ENCODE measurements around the gene SFTPD. TPM values are rescaled to one million over a fixed set of nuclear protein-coding genes. Genes with fewer than 3 reads are reported as not detected.
A peak's percentile ranks its signal among the peaks of the same experiment; 100 is the strongest.

The SFTPD gene
- total and polyA plus RNA-seq, 3 donors from 2014 or later: 0.92 to 1.5 (median 0.94) TPM

- TF ChIP-seq CTCF (IDR thresholded peaks at IDR 0.05) (no peak), POLR2A (IDR thresholded peaks at IDR 0.05) (no peak)
- H3K36me3 ChIP-seq (ENCODE audit: low read depth, missing control alignments): no peaks in the 10 kb centered on the region
- DNase-seq: no peak
- H3K27me3 ChIP-seq: no peaks in the 10 kb centered on the region
- H3K4me1 ChIP-seq: no peaks in the 10 kb centered on the region
- intact Hi-C loops (cut with DNase I; ENCODE audit: low total_unique reads): no loop called here
- WGBS, 2 donors: 81 to 86% methylated on average over 2 of the region's 2 CpGs
- H3K9me3 ChIP-seq: no peaks in the 10 kb centered on the region
- H3K27ac ChIP-seq: no peak overlapping the region
- no peak overlapping the region for H3K4me3 ChIP-seq
Observed at GRCh38 chr10:79976999-79977398, 28.1 kb upstream of the SFTPD start.

- no peaks in the 10 kb centered on the region for H3K4me1 ChIP-seq
- H3K9me3 ChIP-seq: no peaks in the 10 kb centered on the region
- intact Hi-C loops (cut with DNase I; ENCODE audit: low total_unique reads): no loop called here
- TF ChIP-seq POLR2A (IDR thresholded peaks at IDR 0.05) (no peak), CTCF (IDR thresholded peaks at IDR 0.05) (no peak)
- DNase-seq: no peak
- H3K27me3 ChIP-seq: no peaks in the 10 kb centered on the region
- H3K36me3 ChIP-seq (ENCODE audit: low read depth, missing control alignments): no peaks in the 10 kb centered on the region
- H3K4me3 ChIP-seq: no peak overlapping the region
- H3K27ac ChIP-seq: no peak overlapping the region
Observed at GRCh38 chr10:79970062-79970461, 21.2 kb upstream of the SFTPD start.

GRCh38 chr10:79947787-79948424, 999 bp downstream of the SFTPD start:
- H3K27me3 ChIP-seq: no peaks in the 10 kb centered on the region
- intact Hi-C loops (cut with DNase I; ENCODE audit: low total_unique reads): no loop called here
- H3K27ac ChIP-seq: no peak overlapping the region
- no peaks in the 10 kb centered on the region for H3K4me1 ChIP-seq
- H3K36me3 ChIP-seq (ENCODE audit: low read depth, missing control alignments): no peaks in the 10 kb centered on the region
- H3K4me3 ChIP-seq: no peak overlapping the region
- no peak for DNase-seq
- WGBS, 2 donors: 59 to 75% methylated on average over 5 of the region's 5 CpGs
- no peaks in the 10 kb centered on the region for H3K9me3 ChIP-seq
- TF ChIP-seq POLR2A (IDR thresholded peaks at IDR 0.05) (no peak), CTCF (IDR thresholded peaks at IDR 0.05) (no peak)

GRCh38 chr10:79947083-79947415, 1.9 kb downstream of the SFTPD start:
- intact Hi-C loops (cut with DNase I; ENCODE audit: low total_unique reads): no loop called here
- H3K4me1 ChIP-seq: no peaks in the 10 kb centered on the region
- TF ChIP-seq POLR2A (IDR thresholded peaks at IDR 0.05): no peak
- no peak for TF ChIP-seq CTCF (IDR thresholded peaks at IDR 0.05)
- peak; percentile 4 for DNase-seq
- no peaks in the 10 kb centered on the region for H3K9me3 ChIP-seq
- H3K4me3 ChIP-seq: no peak overlapping the region
- WGBS, 2 donors: 75 to 77% methylated on average over 2 of the region's 2 CpGs
- no peak overlapping the region for H3K27ac ChIP-seq
- no peaks in the 10 kb centered on the region for H3K27me3 ChIP-seq
- no peaks in the 10 kb centered on the region for H3K36me3 ChIP-seq (ENCODE audit: low read depth, missing control alignments)
